Measurements from ENCODE around the gene AHRR.

DNA sequence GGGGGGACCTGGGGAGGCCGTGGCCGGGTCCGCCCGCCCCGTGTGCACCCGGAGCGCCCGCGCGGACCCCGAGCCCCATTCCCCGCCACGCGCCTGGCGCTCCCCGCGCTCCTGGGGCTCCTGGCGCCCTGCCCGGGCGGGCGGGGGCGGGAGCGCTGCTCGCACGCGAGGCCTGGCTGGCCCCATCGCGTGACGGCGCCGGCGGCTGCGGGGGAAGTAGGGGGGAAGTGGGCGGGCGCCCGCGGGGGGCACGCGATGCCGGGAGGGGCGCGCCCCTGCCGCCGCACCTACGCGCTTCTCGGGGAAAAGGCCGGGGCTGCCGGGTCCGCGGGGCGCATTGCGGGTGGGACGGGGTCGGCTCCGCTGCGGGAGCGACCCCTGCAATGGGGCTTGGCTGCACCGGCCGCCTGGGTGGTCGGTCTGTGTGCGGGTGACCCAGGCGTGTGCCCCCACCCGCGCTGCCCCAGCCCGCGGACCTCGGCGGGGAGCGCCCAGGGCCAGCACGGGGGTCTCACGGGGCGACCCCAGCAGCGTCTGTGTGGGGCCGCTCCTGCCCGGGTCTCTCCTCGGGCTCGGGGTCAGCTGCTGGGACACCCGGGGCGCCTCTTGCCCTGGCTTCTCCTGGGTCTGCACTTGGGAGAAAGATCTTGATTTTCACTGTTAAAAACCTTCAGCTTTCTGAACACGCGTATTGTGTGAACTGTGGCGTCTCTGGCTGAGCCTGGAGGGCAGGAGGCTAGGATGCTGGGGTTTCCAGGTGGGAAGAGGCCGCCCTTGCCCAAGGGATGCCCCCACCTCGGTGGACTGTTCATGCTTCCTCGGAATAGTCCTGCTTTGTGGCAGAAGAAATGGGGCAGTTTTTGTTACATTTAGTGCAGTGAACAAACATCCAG is 52.4 kb downstream of the AHRR start:
- TF ChIP-seq CTCF (IDR thresholded peaks at IDR 0.05) = no peak
- no peak for TF ChIP-seq POLR2A (IDR thresholded peaks at IDR 0.05)

Measured in stomach (tissue), 4 donors.